Left lung (tissue), 10 donors: ENCODE measurements around the gene EML4. TPM values are rescaled to one million over a fixed set of nuclear protein-coding genes. Genes with fewer than 3 reads are reported as not detected.

Source experiments
- ATAC-seq: fragments of 200-7000 bp; cut with Tn5 transposase; one replicate; pipeline ENCODE4 v1.9.1; 2020; ENCODE audit warnings: moderate library complexity
- DNase-seq, 4 donors: peaks; one replicate each; pipeline ENCODE4 v3.0.0-alpha.2; 2013 to 2020
- H3K27ac ChIP-seq, 2 donors: fragments of 200-600 bp; sonication (generic) in 1 of 2; one replicate each; pipeline versions ENCODE4 v1.5.0 to v1.8.0; 2020 to 2021
- H3K27me3 ChIP-seq, 2 donors: fragments of 200-600 bp; sonication (generic) in 1 of 2; one replicate each; pipeline versions ENCODE4 v1.5.0 to v1.8.0; 2020 to 2021
- H3K36me3 ChIP-seq, 2 donors: fragments of 200-600 bp; sonication (generic) in 1 of 2; one replicate each; pipeline versions ENCODE4 v1.5.0 to v1.8.0; 2020 to 2021
- H3K4me1 ChIP-seq, 2 donors: fragments of 200-600 bp; one replicate each; pipeline ENCODE4 v1.8.0; 2021
- H3K4me3 ChIP-seq, 2 donors: fragments of 200-600 bp; sonication (generic) in 1 of 2; one replicate each; pipeline versions ENCODE4 v1.5.0 to v1.8.0; 2020 to 2021; ENCODE audit warnings: mild to moderate bottlenecking in 1 of 2
- H3K9me3 ChIP-seq, 2 donors: fragments of 200-600 bp; sonication (generic) in 1 of 2; one replicate each; pipeline versions ENCODE4 v1.5.0 to v1.8.0; 2020 to 2021
- CTCF ChIP-seq, 2 donors: fragments of 200-600 bp; sonication (generic) in 1 of 2; IDR thresholded peaks; one replicate each; pipeline versions ENCODE4 v1.5.0 to v1.8.0; 2021; ENCODE audit warnings: antibody characterized with exemption in 2 of 2
- intact Hi-C, 2 donors: fragments of 100-400 bp; cut with DNase I; formaldehyde crosslinking; loops; one replicate each; pipeline versions ENCODE4 v1.11.2 to v1.14.2; 2022
- polyA plus RNA-seq, 6 donors: library from polyadenylated mRNA; unstranded; fragments of 120-200 nt; gene quantifications; one replicate each; pipeline ENCODE4 v1.2.1, GENCODE V29; 2013; ENCODE audit not compliant: insufficient read length in 6 of 6
- total RNA-seq, 2 donors: library from RNA; stranded (reverse); fragmentation: NEBNext Ultra II Directional; extraction: Animal tissue kit (Norgen Biotek cat#: 25700); gene quantifications; one replicate each; pipeline ENCODE4 v1.2.1, GENCODE V29; 2021
- donor health status: DM: no; HTN: yes; CAD: no.
- donor health status: DM: no; HTN: no; CAD: no.

Gene EML4
- total and polyA plus RNA-seq, 8 donors = 77.5 to 110 (median 89.5) TPM

DNA sequence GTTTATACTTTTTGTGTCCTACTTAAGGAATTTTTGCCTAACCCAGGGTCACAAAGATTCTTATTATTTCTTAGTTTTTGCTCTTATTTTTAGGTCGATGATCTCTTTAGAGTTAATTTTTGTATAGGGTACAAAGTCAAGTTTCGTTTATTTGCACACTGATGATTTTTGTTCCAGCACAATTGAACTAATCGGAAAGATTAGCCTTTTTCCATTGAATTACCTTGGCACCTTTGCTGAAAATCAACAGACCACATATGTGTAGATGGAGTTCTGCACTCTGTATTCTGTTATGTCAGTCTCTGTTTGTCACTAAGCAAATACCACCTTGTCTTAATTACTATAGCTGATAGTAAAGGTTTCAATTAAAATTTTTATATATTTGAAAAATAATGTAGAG is 18.7 kb downstream of the EML4 start:
- H3K27ac ChIP-seq = no peak overlapping the region
- H3K36me3 ChIP-seq = no peaks in the 10 kb centered on the region
- ATAC-seq (no peak), DNase-seq (no peak)
- intact Hi-C loops = no loop called here
- no peaks in the 10 kb centered on the region for H3K27me3 ChIP-seq
- no peak overlapping the region for H3K4me3 ChIP-seq
- TF ChIP-seq CTCF (IDR thresholded peaks at IDR 0.05) = no peak
- H3K9me3 ChIP-seq = no peaks in the 10 kb centered on the region
- H3K4me1 ChIP-seq = peaks cover 4 to 29% of the 10 kb centered on the region in 2 donors

GRCh38 chr2:42189235-42189566 is 20.0 kb downstream of the EML4 start:
- peaks cover 17 to 33% of the 10 kb centered on the region in 2 donors for H3K4me1 ChIP-seq
- H3K27me3 ChIP-seq = no peaks in the 10 kb centered on the region
- H3K27ac ChIP-seq = no peak overlapping the region
- H3K9me3 ChIP-seq = no peaks in the 10 kb centered on the region
- intact Hi-C loops = no loop called here
- H3K36me3 ChIP-seq = no peaks in the 10 kb centered on the region
- no peak for DNase-seq
- ATAC-seq = no peak
- no peak overlapping the region for H3K4me3 ChIP-seq
- no peak for TF ChIP-seq CTCF (IDR thresholded peaks at IDR 0.05)

DNA sequence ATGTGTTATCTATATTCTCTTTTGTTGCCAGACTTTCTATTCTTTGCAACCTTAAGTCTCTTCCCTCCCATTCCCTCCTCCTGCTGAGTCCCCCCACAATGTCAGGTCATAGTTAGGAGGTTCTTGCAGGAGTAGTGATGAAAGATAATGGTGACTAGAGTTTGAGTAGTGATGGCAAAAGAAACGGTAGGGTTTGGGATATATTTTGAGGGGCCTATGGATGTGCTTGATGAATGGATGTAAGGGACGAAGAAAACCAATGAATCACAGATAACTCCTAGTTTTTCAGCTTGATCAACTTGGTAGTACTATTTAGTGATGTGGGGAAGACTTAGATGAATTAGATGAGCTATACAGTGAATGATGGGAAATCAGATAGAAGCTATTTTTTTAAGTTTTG is 21.0 kb downstream of the EML4 start:
- no peak overlapping the region for H3K4me3 ChIP-seq
- peaks cover 18 to 41% of the 10 kb centered on the region in 2 donors for H3K4me1 ChIP-seq
- H3K27me3 ChIP-seq = no peaks in the 10 kb centered on the region
- no peaks in the 10 kb centered on the region for H3K9me3 ChIP-seq
- ATAC-seq = no peak
- no peak overlapping the region for H3K27ac ChIP-seq
- no peaks in the 10 kb centered on the region for H3K36me3 ChIP-seq
- no peak for DNase-seq
- TF ChIP-seq CTCF (IDR thresholded peaks at IDR 0.05) = no peak
- intact Hi-C loops = no loop called here

- H3K27me3 ChIP-seq = no peaks in the 10 kb centered on the region
- ATAC-seq (no peak), DNase-seq (no peak)
- H3K4me3 ChIP-seq = no peak overlapping the region
- H3K4me1 ChIP-seq = peaks cover 21 to 43% of the 10 kb centered on the region in 2 donors
- no peak for TF ChIP-seq CTCF (IDR thresholded peaks at IDR 0.05)
- H3K27ac ChIP-seq = no peak overlapping the region
- intact Hi-C loops = no loop called here
- no peaks in the 10 kb centered on the region for H3K9me3 ChIP-seq
- no peaks in the 10 kb centered on the region for H3K36me3 ChIP-seq
Measured at GRCh38 chr2:42191285-42192009, 22.3 kb downstream of the EML4 start.

GRCh38 chr2:42192010-42192373 is 22.8 kb downstream of the EML4 start:
- DNase-seq = no peak
- TF ChIP-seq CTCF (IDR thresholded peaks at IDR 0.05) = no peak
- Histone ChIP-seq H3K9me3 (no peaks in the 10 kb centered on the region), H3K36me3 (no peaks in the 10 kb centered on the region), H3K27ac (no peak overlapping the region), H3K4me1 (peaks cover 24 to 45% of the 10 kb centered on the region in 2 donors), H3K27me3 (no peaks in the 10 kb centered on the region), H3K4me3 (no peak overlapping the region)
- no peak for ATAC-seq
- intact Hi-C loops = no loop called here
